Ishikawa (cell line): Measurements from ENCODE around the gene HCFC1.

ENCODE experiments used
- CREB1 ChIP-seq: IDR thresholded peaks from 2 replicates; pipeline ENCODE4 v1.6.1; 2012; ENCODE audit warnings: low read depth
- MAX ChIP-seq: IDR thresholded peaks from 2 replicates; pipeline ENCODE4 v1.6.1; 2012
- TAF1 ChIP-seq: IDR thresholded peaks from 2 replicates; pipeline ENCODE4 v1.6.1; 2012; ENCODE audit warnings: low read depth, mild to moderate bottlenecking

DNA sequence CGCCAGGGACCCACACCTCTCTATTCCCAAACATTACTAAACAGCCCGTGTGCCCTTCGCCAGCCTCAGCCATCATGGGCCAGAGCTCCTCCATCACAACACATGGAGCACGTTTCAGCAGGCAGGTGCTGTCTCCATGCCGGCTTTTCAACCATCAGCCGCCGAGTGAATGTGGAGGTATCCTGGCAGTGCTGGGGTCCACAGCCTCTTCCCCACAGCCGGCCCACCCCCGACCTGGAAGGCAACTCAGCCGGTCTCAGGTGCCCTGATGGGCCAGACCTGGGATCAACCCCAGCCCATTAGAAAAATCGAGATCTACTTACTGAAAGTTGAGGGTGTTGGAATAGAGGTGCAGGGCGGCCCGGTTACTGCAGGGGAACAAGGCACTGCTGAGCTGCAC lies 39.9 kb downstream of the HCFC1 start:
- no peak for TF ChIP-seq TAF1
- TF ChIP-seq CREB1, result no peak
- TF ChIP-seq MAX, result no peak
